HG02763 (cell line): ENCODE results near the gene DOCK8.

Source experiments
- ATAC-seq: cut with Tn5 transposase; IDR thresholded peaks from one replicate; pipeline ENCODE4 v1.9.1; 2021; ENCODE audit warnings: mild to moderate bottlenecking, moderate library complexity; ENCODE audit not compliant: unreplicated experiment

Gene DOCK8

GRCh38 chr9:265209-265870 is 50.7 kb downstream of the DOCK8 start:
- ATAC-seq, result no peak

- ATAC-seq, result no peak
Observed at GRCh38 chr9:266228-266627, 51.6 kb downstream of the DOCK8 start.

DNA sequence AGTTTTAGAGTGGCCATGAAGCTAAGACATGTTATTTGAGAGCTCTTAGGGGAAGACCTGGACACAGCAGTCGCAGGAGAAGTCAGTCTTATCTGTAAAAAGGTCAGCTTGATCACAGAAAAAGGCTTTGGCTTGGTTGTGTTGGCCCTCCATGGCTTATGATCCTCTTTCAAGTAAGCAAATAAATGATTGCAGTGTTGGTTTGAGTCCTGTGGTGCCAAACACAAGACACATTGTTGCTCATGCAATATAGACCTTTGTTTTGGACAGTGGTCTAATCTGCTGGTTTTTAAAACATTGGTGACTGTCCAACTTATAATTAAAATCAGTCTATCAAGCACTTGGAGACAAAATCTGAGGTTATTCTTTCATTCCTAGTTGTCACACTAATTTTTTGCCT is 54.0 kb downstream of the DOCK8 start:
- no peak for ATAC-seq

- no peak for ATAC-seq
Observed at GRCh38 chr9:269081-269711, 54.5 kb downstream of the DOCK8 start.

DNA sequence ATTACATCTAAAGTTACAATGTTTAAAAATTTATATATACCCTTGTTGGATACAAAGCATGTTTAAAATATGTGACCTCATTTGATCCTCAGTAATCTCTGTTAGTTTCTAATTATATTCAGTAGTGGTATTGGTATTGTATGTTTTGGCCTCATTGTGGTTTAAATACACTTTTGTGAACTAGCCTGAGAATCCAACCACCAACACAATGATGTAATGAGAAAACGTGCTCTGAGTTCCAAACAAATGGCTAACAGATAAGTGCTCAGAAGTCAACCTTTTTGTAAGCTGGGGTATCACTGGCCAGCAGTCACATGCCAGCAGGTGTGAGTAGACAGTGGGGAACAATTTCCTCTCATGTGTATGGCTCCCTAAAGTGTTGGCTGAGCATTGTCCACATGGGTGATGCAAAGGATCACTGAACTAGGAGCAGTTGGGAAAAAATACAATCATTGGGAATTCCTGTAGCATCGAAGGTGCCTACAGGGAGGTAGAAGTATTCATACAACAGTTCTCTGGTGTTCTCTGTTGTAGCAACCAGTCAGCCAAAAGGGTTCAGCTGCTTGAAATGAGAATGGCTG is 56.1 kb downstream of the DOCK8 start:
- no peak for ATAC-seq

DNA sequence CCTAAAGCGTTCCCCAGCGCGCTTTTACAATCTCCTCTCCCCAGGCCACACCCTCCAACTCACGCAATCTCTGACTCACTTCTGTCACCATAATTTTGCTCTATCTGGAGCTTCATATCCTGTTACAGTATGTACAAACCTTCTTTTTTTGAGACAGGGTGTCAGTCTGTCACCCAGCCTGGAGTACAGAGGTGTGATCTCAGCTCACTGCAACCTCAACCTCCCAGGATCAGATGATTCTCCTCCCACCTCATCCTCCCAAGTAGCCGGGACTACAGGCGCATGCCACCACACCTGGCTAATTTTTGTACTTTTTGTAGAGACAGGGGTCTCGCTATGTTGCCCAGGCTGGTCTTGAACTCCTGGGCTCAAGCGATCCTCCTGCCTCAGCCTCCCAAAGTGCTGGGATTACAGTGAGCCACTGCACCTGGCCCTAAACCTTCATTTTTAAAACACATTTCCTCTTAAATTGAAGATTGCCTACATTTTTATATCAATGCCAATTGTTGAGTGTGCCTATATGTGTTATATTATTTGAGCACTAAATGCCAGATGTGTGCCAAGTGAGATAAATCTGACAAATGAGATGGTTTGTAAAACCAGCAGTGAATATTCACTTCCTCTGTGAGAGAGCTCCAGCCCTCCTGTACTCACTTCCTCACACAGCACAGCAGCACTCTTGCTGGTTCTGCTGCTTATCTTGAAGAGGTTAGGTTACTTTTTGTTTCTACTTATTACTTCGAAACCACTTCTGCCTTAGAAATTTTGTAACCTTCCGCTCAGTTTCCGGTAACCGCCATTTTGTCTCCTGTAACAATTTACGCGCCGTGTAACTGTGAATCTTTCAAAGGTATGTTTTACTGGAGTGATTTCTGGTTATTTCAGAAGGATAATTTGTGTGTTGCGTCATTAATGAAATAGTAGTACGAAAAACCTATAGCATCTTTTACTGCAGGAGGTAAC is 57.9 kb downstream of the DOCK8 start:
- peak; percentile 97 for ATAC-seq

GRCh38 chr9:274406-274805 is 59.7 kb downstream of the DOCK8 start:
- no peak for ATAC-seq

- no peak for ATAC-seq
Observed at GRCh38 chr9:277601-278295, 63.1 kb downstream of the DOCK8 start.

GRCh38 chr9:278651-279050 is 64.0 kb downstream of the DOCK8 start:
- peak; percentile 47 for ATAC-seq

- ATAC-seq, result no peak
Observed at GRCh38 chr9:279674-280073, 65.0 kb downstream of the DOCK8 start.

DNA sequence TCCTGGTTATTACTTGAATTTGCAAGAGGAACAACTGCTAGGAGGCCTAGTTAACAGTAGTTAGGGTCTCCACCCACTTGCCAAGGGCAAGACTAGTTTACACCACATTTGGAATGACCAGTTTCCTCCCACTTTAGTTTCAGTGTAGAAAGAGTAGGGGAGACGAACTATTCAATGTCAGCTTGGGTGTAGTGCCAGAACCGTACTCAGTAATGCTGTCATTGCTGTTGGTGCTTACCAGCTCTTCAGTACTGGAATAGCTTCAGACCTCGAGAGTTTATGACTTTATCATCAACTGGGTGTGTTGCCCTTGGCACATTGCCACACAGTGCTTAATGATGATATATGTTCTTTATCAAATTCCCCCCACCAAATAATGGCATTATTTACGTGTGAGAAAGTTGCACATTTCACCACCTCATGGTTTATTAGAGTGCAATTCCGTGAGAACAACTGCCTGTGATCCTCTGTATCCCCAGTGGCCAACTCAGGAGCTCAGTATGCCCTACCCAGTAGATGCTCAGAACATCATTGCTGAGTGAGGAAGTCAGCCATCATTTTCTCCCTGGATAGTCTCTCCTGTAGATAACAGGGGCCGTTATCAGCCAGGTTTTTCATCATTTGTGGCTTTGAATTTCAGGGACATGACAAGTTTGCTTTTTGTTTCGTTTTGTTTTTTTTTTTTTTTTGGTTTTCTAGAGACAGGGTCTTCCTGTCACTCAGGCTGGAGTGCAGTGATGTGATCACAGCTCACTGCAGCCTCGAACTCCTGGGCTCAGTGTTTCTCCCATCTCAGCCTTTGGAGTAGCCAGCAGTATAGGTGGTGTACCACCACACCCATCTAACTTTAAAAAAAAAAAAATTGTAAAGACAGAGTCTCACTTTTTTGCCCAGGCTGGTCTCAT is 67.3 kb downstream of the DOCK8 start:
- ATAC-seq, result no peak

DNA sequence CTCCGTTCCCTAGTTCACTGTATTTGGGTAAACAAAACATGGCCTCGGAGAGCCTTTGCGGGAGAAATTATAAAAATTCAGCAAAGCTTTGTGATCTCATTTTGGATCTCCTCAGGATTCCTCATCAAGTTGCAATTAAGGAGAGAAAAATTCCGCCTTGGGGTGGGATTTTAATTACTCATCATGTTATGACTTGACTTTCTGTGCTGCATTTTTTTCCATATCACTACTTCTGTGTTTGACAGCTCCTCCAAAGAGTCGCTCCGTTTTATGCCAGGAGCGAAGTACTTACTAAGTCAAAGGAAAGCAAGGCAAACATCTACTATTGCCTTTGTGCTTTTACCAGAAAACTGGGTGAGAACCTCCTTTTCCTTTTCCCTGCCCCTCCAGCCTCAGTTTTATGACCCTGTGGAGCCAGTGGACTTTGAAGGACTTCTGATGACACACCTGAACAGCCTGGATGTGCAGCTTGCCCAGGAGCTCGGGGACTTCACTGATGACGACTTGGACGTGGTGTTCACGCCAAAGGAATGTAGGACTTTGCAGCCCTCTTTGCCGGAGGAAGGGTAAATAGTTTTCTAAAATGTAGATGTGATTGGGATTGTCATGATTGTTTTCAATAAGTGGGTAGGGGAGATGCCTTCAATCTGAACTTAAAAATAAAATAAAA is 71.5 kb downstream of the DOCK8 start:
- ATAC-seq, result no peak

DNA sequence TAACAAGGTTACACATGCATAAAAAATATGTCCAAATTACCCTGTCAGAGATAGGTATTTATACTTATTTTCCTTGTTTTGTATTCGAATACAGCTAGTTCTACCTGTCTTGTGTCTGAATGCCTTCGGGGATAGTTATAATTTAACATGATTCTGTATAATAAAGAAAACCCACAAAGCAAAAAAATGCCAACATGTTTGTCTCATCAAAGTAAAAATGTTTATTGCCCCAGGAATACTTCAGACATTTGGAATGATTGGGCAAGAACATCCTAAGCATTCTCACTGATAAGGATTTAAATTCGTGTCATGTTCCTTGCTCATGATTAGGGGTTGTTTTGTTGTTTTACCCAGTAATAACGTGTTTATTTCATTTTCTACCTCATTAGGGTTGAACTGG is 74.5 kb downstream of the DOCK8 start:
- ATAC-seq, result no peak

DNA sequence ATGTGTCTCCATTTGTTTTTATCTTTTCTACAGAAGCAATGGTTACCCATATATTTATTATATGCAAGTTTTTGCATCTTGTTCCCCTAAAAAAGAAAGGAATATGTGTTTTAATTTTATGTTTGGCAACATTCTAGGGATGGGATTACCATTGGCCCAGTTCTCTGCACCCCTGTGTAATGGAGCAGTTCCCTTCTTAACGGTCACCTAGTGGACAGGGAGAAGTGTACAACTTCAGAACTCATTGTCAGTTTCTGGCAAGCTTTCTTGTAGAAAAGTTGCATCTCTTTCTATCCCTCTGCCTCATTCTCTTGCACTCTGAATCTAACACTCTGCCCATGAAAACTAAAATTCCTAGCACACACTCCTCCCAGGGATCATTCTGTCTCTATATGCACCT is 78.2 kb downstream of the DOCK8 start:
- no peak for ATAC-seq

DNA sequence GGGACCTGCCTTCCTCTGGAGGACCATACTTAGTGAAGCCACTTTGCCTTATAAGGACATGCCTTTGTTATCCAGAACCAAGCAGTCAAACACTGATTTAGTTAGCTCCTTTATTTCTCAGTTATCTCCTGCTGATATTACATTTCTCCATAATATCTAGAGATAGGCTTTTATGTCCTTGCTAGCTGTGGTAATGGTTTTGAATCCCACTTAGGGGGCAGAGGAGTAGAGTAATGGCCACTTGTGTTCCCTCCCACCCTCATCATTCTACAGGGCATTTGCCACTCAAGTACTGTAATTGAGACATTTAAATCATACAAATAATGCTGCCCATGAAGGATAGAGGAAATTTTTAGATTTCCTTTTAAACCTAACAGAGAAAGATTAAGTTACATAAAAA is 80.9 kb downstream of the DOCK8 start:
- ATAC-seq, result no peak

GRCh38 chr9:296411-296810 is 81.7 kb downstream of the DOCK8 start:
- ATAC-seq, result no peak

GRCh38 chr9:297104-297972 is 82.7 kb downstream of the DOCK8 start:
- ATAC-seq, result peak; percentile 96

DNA sequence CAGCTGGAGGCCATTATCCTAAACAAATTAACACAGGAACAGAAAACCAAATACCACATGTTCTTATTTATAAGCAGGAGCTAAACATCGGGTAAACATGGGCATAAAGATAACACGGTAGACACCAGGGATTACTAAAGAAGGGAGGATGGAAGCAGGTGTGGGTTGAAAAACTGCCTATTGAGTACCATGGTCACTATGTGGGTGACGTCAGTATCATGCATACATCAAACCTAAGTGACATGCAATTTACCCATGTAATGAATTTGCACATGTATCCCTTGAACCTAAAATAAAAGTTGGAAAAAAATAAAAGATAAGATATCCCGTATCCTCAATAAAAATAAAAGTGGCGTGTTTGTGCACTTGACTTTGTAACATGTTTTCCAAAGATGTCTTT is 88.8 kb downstream of the DOCK8 start:
- no peak for ATAC-seq
